ENCODE results near the gene LCOR. TPM values are rescaled to one million over a fixed set of nuclear protein-coding genes. Genes with fewer than 3 reads are reported as not detected.
A peak's percentile ranks its signal among the peaks of the same experiment; 100 is the strongest.

The LCOR gene
- total and polyA plus RNA-seq, 9 of the 15 experiments (the other 6 are each of a cell fraction or from before 2014, with no cell fraction given), result 3.6 to 25.2 (median 14.4) TPM

DNA sequence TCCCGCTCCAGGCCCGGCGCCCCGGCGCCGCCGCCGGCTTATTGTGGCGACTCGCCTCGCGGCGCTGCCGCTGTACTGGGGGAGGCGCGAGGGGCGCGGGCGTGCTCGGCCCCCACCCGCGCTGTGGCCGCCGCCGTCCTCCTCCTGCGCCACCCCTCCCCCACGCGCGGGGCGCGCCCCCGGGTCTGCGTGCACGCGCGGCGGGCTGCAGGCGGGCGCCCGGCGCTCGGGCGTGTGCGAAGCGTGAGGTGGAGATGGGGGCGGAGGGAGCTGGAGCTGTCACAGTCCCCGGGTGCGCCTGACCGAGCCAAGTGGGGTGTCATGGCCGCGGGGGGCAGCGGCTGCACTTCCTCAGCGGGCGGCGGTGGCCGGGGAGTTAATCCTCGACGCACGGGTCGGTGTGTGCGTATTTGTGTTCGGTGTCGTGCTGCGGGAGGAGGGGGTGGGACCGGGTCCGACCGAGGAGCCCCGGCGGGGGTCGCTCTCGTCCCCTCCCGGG lies 672 bp downstream of the LCOR start (continued):
- TF ChIP-seq, protein P1, sequence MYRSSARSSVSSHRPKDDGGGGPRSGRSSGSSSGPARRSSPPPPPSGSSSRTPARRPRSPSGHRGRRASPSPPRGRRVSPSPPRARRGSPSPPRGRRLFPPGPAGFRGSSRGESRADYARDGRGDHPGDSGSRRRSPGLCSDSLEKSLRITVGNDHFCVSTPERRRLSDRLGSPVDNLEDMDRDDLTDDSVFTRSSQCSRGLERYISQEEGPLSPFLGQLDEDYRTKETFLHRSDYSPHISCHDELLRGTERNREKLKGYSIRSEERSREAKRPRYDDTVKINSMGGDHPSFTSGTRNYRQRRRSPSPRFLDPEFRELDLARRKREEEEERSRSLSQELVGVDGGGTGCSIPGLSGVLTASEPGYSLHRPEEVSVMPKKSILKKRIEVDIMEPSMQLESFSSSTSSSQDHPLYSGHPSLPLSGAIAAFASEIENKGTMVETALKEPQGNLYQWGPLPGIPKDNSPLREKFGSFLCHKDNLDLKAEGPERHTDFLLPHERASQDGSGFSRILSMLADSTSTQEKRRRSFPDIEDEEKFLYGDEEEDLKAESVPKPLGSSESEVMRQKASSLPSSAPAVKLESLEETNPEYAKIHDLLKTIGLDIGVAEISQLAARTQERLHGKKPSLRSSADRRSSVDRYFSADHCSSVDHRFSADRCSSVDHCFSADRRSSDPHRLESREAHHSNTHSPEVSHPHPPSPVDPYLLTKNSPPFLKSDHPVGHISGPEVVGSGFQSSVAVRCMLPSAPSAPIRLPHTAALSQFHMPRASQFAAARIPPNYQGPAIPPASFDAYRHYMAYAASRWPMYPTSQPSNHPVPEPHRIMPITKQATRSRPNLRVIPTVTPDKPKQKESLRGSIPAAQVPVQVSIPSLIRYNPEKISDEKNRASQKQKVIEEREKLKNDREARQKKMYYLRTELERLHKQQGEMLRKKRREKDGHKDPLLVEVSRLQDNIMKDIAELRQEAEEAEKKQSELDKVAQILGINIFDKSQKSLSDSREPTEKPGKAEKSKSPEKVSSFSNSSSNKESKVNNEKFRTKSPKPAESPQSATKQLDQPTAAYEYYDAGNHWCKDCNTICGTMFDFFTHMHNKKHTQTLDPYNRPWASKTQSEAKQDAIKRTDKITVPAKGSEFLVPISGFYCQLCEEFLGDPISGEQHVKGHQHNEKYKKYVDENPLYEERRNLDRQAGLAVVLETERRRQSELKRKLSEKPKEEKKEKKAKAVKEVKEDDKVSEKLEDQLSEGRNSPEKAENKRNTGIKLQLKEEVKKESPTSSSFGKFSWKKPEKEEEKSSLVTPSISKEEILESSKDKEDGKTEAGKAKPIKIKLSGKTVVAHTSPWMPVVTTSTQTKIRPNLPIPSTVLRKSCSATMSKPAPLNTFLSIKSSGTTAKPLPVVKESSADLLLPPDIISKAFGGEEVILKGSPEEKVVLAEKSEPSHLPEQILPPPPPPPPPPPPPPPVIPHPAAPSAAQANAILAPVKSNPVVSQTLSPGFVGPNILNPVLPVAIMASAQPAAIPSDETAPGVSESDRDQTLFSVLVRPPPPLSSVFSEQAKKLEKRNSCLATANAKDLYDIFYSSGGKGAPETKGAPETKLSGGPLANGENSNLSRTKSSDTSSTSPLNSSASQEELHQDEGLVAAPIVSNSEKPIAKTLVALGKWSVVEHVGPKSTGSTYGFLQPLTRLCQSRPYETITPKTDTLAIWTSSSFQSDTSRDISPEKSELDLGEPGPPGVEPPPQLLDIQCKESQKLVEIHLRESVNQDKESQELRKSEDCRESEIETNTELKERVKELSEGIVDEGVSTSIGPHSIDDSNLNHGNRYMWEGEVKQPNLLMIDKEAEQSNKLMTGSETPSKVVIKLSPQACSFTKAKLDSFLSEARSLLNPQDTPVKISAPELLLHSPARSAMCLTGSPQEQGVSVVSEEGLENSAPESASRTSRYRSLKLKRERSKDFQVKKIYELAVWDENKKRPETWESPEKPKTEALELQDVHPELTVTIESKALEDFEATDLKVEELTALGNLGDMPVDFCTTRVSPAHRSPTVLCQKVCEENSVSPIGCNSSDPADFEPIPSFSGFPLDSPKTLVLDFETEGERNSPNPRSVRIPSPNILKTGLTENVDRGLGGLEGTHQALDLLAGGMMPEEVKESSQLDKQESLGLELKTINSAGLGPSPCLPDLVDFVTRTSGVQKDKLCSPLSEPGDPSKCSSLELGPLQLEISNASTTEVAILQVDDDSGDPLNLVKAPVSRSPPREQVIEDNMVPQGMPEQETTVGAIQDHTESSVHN (IDR thresholded peaks at IDR 0.05; ENCODE audit: borderline replicate concordance in 1 of 2, low read depth in 1 of 2), result no peak
- TF ChIP-seq FOXA1 (IDR thresholded peaks at IDR 0.05; ENCODE audit: borderline replicate concordance) (no peak), ZNF717 (CRISPR knock-in tag; IDR thresholded peaks at IDR 0.05) (no peak), HEY1 (CRISPR knock-in tag; IDR thresholded peaks at IDR 0.05; ENCODE audit: borderline replicate concordance) (no peak), SAP30 (IDR thresholded peaks at IDR 0.05; ENCODE audit: borderline replicate concordance, insufficient read depth, low read depth, low read length, poor library complexity, severe bottlenecking) (peak; percentile 58), ZBED1 (IDR thresholded peaks at IDR 0.05) (no peak), POU5F1 (IDR thresholded peaks at IDR 0.05; ENCODE audit: borderline replicate concordance, low read depth, low read length, partially characterized antibody) (no peak), PYGO2 (tag; IDR thresholded peaks at IDR 0.05) (no peak), RB1 (IDR thresholded peaks at IDR 0.05; ENCODE audit: low read depth) (peak; percentile 89), TSC22D4 (tag; IDR thresholded peaks at IDR 0.05) (no peak), ARNT (IDR thresholded peaks at IDR 0.05) (no peak), ETV1 (tag; conservative IDR thresholded peaks at IDR 0.05; ENCODE audit: low read depth) (no peak), ZKSCAN1 (IDR thresholded peaks at IDR 0.05; ENCODE audit: low read depth, low read length) (no peak)
- TF ChIP-seq, protein P2, sequence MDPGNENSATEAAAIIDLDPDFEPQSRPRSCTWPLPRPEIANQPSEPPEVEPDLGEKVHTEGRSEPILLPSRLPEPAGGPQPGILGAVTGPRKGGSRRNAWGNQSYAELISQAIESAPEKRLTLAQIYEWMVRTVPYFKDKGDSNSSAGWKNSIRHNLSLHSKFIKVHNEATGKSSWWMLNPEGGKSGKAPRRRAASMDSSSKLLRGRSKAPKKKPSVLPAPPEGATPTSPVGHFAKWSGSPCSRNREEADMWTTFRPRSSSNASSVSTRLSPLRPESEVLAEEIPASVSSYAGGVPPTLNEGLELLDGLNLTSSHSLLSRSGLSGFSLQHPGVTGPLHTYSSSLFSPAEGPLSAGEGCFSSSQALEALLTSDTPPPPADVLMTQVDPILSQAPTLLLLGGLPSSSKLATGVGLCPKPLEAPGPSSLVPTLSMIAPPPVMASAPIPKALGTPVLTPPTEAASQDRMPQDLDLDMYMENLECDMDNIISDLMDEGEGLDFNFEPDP (CRISPR knock-in tag; IDR thresholded peaks at IDR 0.05), result no peak
- TF ChIP-seq, protein P3, sequence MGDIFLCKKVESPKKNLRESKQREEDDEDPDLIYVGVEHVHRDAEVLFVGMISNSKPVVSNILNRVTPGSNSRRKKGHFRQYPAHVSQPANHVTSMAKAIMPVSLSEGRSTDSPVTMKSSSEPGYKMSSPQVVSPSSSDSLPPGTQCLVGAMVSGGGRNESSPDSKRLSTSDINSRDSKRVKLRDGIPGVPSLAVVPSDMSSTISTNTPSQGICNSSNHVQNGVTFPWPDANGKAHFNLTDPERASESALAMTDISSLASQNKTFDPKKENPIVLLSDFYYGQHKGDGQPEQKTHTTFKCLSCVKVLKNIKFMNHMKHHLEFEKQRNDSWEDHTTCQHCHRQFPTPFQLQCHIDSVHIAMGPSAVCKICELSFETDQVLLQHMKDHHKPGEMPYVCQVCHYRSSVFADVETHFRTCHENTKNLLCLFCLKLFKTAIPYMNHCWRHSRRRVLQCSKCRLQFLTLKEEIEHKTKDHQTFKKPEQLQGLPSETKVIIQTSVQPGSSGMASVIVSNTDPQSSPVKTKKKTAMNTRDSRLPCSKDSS (IDR thresholded peaks at IDR 0.05; ENCODE audit: low read depth, partially characterized antibody), result no peak
- TF ChIP-seq, protein P4, sequence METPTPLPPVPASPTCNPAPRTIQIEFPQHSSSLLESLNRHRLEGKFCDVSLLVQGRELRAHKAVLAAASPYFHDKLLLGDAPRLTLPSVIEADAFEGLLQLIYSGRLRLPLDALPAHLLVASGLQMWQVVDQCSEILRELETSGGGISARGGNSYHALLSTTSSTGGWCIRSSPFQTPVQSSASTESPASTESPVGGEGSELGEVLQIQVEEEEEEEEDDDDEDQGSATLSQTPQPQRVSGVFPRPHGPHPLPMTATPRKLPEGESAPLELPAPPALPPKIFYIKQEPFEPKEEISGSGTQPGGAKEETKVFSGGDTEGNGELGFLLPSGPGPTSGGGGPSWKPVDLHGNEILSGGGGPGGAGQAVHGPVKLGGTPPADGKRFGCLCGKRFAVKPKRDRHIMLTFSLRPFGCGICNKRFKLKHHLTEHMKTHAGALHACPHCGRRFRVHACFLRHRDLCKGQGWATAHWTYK (CRISPR knock-in tag; IDR thresholded peaks at IDR 0.05), result peak; percentile 65; the same call in 1 of the 2 replicates
